ENCODE data around the gene DPP8. TPM values are rescaled to one million over a fixed set of nuclear protein-coding genes. Genes with fewer than 3 reads are reported as not detected.
A peak's percentile ranks its signal among the peaks of the same experiment; 100 is the strongest.

DPP8 gene
- total and polyA plus RNA-seq, 2 donors (not counting 1 experiment from before 2014, with no cell fraction given), result 17.1 to 65.2 TPM

DNA sequence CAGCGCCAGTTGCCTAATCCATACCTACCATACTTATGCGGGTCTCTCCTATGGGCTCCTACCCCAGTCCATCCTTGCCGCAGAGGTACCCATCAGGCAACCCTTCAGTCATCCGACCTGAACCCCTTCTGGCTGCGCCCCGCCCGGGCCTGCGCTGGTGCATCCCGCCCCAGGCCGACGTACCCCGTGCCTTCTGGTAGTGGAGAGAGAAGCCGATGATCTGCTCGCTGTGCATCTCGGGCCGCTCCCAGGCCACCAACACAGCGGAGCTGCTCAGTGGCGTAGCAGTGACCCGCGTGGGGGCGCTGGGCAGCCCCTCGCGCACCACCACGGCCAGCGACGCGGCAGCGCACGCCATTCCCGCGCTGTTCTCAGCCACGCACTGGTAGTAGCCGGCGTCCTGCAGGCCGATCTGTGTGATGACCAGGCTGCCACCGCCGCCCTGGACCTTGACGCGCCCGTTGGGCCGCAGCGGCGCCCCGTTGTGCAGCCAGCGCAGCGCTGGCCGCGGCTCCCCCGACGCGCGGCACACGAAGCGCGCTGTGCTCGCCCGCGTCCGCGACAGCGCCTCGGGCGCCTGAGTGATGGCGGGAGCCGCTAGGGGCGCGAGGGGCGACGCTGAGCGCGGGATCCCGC is 121.8 kb downstream of the DPP8 start:
- WGBS (ENCODE audit: insufficient coverage), result 8% methylated on average over 70 of the region's 72 CpGs
- intact Hi-C loops (cut with micrococcal nuclease), result no loop called here
- ChIA-PET CTCF (interaction anchor here (2.0 kb wide), 1 partner anchor 10 kb away, joined by 13 read pairs; no protein-coding TSS in a partner anchor), POLR2A (no interaction called here)
- Histone ChIP-seq H3K9ac (ENCODE audit: low read length) (no peak overlapping the region), H3K4me3 (ENCODE audit: control extremely low read depth in 1 of 5, extremely low read depth in 1 of 5, insufficient read depth in 1 of 5, low read depth in 2 of 5, low read length in 4 of 5) (no peak overlapping the region), H2AFZ (ENCODE audit: insufficient read depth, low read depth, low read length, poor library complexity, severe bottlenecking) (no peak overlapping the region), H3K9me3 (ENCODE audit: control extremely low read depth in 1 of 3, control insufficient read depth in 2 of 3, insufficient read depth in 1 of 3, low read length in 2 of 3) (no peaks in the 10 kb centered on the region), H4K20me1 (ENCODE audit: control insufficient read depth, insufficient read depth, low read length, poor library complexity, severe bottlenecking) (no peaks in the 10 kb centered on the region), H3K4me1 (ENCODE audit: control insufficient read depth in 2 of 2, insufficient read depth in 2 of 2, low read length in 2 of 2) (peaks cover 11 to 17% of the 10 kb centered on the region in 2 donors), H3K4me2 (replicated peaks; ENCODE audit: low read depth, low read length, poor library complexity, severe bottlenecking) (peak overlapping the region; percentile 49), H3K36me3 (replicated peaks in 1 of 2; ENCODE audit: control extremely low read depth in 1 of 2, control insufficient read depth in 1 of 2, extremely low read depth in 1 of 2, insufficient read depth in 2 of 2, low read length in 1 of 2) (no peaks in the 10 kb centered on the region), H3K79me2 (ENCODE audit: control insufficient read depth, insufficient read depth, low read length) (no peaks in the 10 kb centered on the region), H3K27me3 (replicated peaks in 1 of 4; ENCODE audit: control extremely low read depth in 1 of 4, control insufficient read depth in 3 of 4, insufficient read depth in 4 of 4, low read length in 3 of 4) (peaks cover 0 to 45% (median 29%) of the 10 kb centered on the region in 4 experiments), H3K27ac (ENCODE audit: low read length in 2 of 2) (no peak overlapping the region)
- Mint-ChIP-seq H3K9me3 (ENCODE audit: insufficient read depth) (no peaks in the 10 kb centered on the region), H3K27me3 (peaks cover 61% of the 10 kb centered on the region), H3K4me1 (peaks cover 8% of the 10 kb centered on the region), H3K27ac (no peak overlapping the region), H3K4me3 (no peak overlapping the region)
- DNase-seq (no peak), ATAC-seq (ENCODE audit: low read depth) (no peak)
- TF ChIP-seq EZH2 (IDR thresholded peaks at IDR 0.05; ENCODE audit: borderline replicate concordance, insufficient read depth, low read depth, low read length, poor library complexity, severe bottlenecking), result no peak
- TF ChIP-seq, protein P1, sequence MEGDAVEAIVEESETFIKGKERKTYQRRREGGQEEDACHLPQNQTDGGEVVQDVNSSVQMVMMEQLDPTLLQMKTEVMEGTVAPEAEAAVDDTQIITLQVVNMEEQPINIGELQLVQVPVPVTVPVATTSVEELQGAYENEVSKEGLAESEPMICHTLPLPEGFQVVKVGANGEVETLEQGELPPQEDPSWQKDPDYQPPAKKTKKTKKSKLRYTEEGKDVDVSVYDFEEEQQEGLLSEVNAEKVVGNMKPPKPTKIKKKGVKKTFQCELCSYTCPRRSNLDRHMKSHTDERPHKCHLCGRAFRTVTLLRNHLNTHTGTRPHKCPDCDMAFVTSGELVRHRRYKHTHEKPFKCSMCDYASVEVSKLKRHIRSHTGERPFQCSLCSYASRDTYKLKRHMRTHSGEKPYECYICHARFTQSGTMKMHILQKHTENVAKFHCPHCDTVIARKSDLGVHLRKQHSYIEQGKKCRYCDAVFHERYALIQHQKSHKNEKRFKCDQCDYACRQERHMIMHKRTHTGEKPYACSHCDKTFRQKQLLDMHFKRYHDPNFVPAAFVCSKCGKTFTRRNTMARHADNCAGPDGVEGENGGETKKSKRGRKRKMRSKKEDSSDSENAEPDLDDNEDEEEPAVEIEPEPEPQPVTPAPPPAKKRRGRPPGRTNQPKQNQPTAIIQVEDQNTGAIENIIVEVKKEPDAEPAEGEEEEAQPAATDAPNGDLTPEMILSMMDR (IDR thresholded peaks at IDR 0.05), result no peak

DNA sequence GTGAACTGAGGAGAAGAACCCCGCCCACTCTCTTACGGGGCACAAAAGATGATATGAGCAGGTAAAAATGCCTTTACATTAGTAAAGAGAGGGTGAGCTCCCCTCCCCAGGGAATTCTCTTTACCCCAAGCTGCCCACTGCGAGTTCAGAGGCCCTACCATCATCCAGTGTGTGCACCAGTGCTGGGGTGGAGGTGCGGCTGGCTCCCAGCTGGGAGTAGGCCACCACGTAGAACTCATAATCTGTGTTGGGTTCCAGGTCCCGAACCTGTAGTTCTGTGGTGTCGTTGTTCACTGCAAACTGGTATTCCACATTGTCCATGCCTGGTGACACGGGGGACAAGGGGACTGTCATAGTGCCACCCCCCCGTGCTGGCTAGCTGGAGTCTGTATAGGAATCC is 122.6 kb downstream of the DPP8 start:
- CTCF ChIA-PET, result interaction anchor here (0.7 to 2.0 kb wide), 2 partner anchors 9 to 233 kb away, joined by 3 to 13 read pairs; no protein-coding TSS in a partner anchor
- H3K9ac ChIP-seq (ENCODE audit: low read length), result no peak overlapping the region
- H3K4me3 ChIP-seq (ENCODE audit: control extremely low read depth in 1 of 5, extremely low read depth in 1 of 5, insufficient read depth in 1 of 5, low read depth in 2 of 5, low read length in 4 of 5), result no peak overlapping the region
- ATAC-seq (ENCODE audit: low read depth) (no peak), DNase-seq (no peak)
- H3K27me3 ChIP-seq (replicated peaks in 1 of 4; ENCODE audit: control extremely low read depth in 1 of 4, control insufficient read depth in 3 of 4, insufficient read depth in 4 of 4, low read length in 3 of 4), result peaks cover 0 to 44% (median 30%) of the 10 kb centered on the region in 4 experiments
- no peak overlapping the region for H2AFZ ChIP-seq (ENCODE audit: insufficient read depth, low read depth, low read length, poor library complexity, severe bottlenecking)
- H3K27ac ChIP-seq (ENCODE audit: low read length in 2 of 2), result no peak overlapping the region
- peaks cover 11 to 17% of the 10 kb centered on the region in 2 donors for H3K4me1 ChIP-seq (ENCODE audit: control insufficient read depth in 2 of 2, insufficient read depth in 2 of 2, low read length in 2 of 2)
- WGBS (ENCODE audit: insufficient coverage), result 81% methylated on average over 6 of the region's 9 CpGs
- intact Hi-C loops (cut with micrococcal nuclease), result no loop called here
- POLR2A ChIA-PET, result no interaction called here
- no peak for TF ChIP-seq EZH2 (IDR thresholded peaks at IDR 0.05; ENCODE audit: borderline replicate concordance, insufficient read depth, low read depth, low read length, poor library complexity, severe bottlenecking)
- TF ChIP-seq, protein P1 (IDR thresholded peaks at IDR 0.05), result no peak
- H3K79me2 ChIP-seq (ENCODE audit: control insufficient read depth, insufficient read depth, low read length), result no peaks in the 10 kb centered on the region
- Mint-ChIP-seq H3K27me3 (peaks cover 59% of the 10 kb centered on the region), H3K27ac (no peak overlapping the region), H3K4me3 (no peak overlapping the region), H3K4me1 (peaks cover 8% of the 10 kb centered on the region), H3K9me3 (ENCODE audit: insufficient read depth) (no peaks in the 10 kb centered on the region)
- no peak overlapping the region for H3K4me2 ChIP-seq (replicated peaks; ENCODE audit: low read depth, low read length, poor library complexity, severe bottlenecking)
- no peaks in the 10 kb centered on the region for H3K36me3 ChIP-seq (replicated peaks in 1 of 2; ENCODE audit: control extremely low read depth in 1 of 2, control insufficient read depth in 1 of 2, extremely low read depth in 1 of 2, insufficient read depth in 2 of 2, low read length in 1 of 2)
- no peaks in the 10 kb centered on the region for H4K20me1 ChIP-seq (ENCODE audit: control insufficient read depth, insufficient read depth, low read length, poor library complexity, severe bottlenecking)
- no peaks in the 10 kb centered on the region for H3K9me3 ChIP-seq (ENCODE audit: control extremely low read depth in 1 of 3, control insufficient read depth in 2 of 3, insufficient read depth in 1 of 3, low read length in 2 of 3)

All from B cell (primary cell).